ENCODE data around the gene NPHP3. TPM values are rescaled to one million over a fixed set of nuclear protein-coding genes. Genes with fewer than 3 reads are reported as not detected.

The NPHP3 gene
- total and polyA plus RNA-seq, 3 donors from 2014 or later: 17.7 to 41.2 (median 40.9) TPM

DNA sequence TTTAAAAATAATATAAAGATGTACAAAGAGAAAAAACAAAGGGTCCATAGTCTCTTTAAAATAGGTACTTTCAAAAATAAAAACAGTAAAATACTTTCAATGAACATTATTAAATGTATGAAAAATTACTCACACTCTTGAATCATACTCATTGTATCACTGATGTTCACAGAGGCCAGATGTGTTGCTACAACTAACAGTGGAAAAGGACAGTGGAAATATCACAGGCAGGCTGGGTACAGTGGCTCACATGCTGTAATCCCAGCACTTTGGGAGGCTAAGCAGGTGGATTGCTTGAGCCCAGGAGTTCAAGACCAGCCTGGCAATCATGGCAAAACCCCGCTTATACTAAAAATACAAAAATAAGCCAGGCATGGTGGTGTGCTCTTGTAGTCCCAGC is 26.8 kb downstream of the NPHP3 start:
- no peak for DNase-seq
- intact Hi-C loops (cut with DNase I; ENCODE audit: low total_unique reads): no loop called here
- Histone ChIP-seq H3K9me3 (no peaks in the 10 kb centered on the region), H3K4me1 (no peaks in the 10 kb centered on the region), H3K27ac (no peak overlapping the region), H3K36me3 (ENCODE audit: low read depth, missing control alignments) (no peaks in the 10 kb centered on the region), H3K27me3 (no peaks in the 10 kb centered on the region), H3K4me3 (no peak overlapping the region)
- TF ChIP-seq, protein P1, sequence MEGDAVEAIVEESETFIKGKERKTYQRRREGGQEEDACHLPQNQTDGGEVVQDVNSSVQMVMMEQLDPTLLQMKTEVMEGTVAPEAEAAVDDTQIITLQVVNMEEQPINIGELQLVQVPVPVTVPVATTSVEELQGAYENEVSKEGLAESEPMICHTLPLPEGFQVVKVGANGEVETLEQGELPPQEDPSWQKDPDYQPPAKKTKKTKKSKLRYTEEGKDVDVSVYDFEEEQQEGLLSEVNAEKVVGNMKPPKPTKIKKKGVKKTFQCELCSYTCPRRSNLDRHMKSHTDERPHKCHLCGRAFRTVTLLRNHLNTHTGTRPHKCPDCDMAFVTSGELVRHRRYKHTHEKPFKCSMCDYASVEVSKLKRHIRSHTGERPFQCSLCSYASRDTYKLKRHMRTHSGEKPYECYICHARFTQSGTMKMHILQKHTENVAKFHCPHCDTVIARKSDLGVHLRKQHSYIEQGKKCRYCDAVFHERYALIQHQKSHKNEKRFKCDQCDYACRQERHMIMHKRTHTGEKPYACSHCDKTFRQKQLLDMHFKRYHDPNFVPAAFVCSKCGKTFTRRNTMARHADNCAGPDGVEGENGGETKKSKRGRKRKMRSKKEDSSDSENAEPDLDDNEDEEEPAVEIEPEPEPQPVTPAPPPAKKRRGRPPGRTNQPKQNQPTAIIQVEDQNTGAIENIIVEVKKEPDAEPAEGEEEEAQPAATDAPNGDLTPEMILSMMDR (IDR thresholded peaks at IDR 0.05): no peak
- TF ChIP-seq POLR2A (IDR thresholded peaks at IDR 0.05): no peak
- WGBS, 2 donors: 76 to 92% methylated on average over 1 of the region's 1 CpG

DNA sequence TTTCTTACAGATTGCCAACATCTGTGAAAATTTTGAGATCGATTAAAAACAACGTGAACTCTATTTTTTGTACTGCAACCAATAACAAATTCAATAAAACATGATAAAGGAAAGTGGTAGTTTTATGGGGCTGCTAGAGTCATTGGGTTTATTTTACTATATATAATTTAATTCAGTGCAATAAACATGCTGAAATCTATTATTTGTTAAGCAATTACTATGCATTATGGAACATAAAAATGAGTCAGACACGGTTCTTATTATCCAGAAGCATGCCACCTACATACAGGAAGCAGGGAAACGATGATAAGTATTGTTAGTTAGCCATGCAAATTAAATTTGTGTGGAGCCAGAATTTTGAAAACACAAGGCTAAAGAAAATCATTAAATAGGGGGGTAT is 27.2 kb downstream of the NPHP3 start:
- Histone ChIP-seq H3K4me1 (no peaks in the 10 kb centered on the region), H3K27ac (no peak overlapping the region), H3K36me3 (ENCODE audit: low read depth, missing control alignments) (no peaks in the 10 kb centered on the region), H3K9me3 (no peaks in the 10 kb centered on the region), H3K27me3 (no peaks in the 10 kb centered on the region), H3K4me3 (no peak overlapping the region)
- 86 to 87% methylated on average over 4 of the region's 4 CpGs for whole genome bisulfite sequencing, 2 donors
- intact Hi-C loops (cut with DNase I; ENCODE audit: low total_unique reads): no loop called here
- no peak for DNase-seq
- TF ChIP-seq, protein P1 (IDR thresholded peaks at IDR 0.05): no peak
- TF ChIP-seq POLR2A (IDR thresholded peaks at IDR 0.05): no peak

DNA sequence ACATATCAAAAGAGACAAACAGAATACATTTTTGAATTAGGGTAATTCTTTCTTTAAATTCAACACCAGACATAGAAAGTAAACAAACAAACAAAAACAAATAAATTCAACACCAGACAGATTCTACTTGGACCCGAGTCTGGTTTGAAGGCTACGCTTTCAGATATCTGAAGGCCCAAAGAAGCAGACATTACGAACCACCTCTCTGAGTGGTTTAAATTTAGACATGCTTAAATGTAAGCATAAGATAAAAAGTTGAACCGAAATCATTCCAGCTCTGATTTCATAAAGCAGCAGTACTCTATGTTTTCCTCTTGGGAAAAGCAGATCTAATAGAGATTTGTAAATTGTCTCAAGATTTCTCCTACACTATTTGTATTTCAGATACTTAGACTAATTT is 32.2 kb downstream of the NPHP3 start:
- intact Hi-C loops (cut with DNase I; ENCODE audit: low total_unique reads): no loop called here
- H3K4me1 ChIP-seq: no peaks in the 10 kb centered on the region
- no peaks in the 10 kb centered on the region for H3K9me3 ChIP-seq
- 90 to 95% methylated on average over 4 of the region's 4 CpGs for WGBS, 2 donors
- TF ChIP-seq, protein P1 (IDR thresholded peaks at IDR 0.05): no peak
- no peak for TF ChIP-seq POLR2A (IDR thresholded peaks at IDR 0.05)
- H3K27ac ChIP-seq: no peak overlapping the region
- no peaks in the 10 kb centered on the region for H3K27me3 ChIP-seq
- DNase-seq: no peak
- no peak overlapping the region for H3K4me3 ChIP-seq
- H3K36me3 ChIP-seq (ENCODE audit: low read depth, missing control alignments): no peaks in the 10 kb centered on the region

DNA sequence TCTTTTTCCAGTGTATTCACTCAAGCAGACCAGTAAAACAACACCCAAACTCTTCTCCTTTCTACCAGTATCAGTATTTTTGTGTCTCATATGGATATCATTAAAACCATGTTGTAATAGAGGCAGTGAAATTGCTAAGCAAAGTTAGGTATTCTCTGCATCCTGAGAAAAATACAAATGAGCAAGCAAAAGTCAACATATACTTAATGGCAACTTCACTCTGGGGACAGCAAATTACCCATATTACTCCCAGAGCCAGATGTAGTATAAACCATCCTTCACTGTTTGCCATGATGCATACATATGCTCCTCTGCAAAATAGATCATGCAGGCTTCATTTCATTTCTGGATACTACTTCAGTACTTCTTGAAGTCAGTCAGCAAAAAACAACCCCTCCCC is 40.0 kb downstream of the NPHP3 start:
- H3K36me3 ChIP-seq (ENCODE audit: low read depth, missing control alignments): no peaks in the 10 kb centered on the region
- H3K9me3 ChIP-seq: no peaks in the 10 kb centered on the region
- H3K27me3 ChIP-seq: no peaks in the 10 kb centered on the region
- no peak overlapping the region for H3K27ac ChIP-seq
- TF ChIP-seq, protein P1 (IDR thresholded peaks at IDR 0.05): no peak
- TF ChIP-seq POLR2A (IDR thresholded peaks at IDR 0.05): no peak
- no peak overlapping the region for H3K4me3 ChIP-seq
- no peak for DNase-seq
- intact Hi-C loops (cut with DNase I; ENCODE audit: low total_unique reads): no loop called here
- no peaks in the 10 kb centered on the region for H3K4me1 ChIP-seq

DNA sequence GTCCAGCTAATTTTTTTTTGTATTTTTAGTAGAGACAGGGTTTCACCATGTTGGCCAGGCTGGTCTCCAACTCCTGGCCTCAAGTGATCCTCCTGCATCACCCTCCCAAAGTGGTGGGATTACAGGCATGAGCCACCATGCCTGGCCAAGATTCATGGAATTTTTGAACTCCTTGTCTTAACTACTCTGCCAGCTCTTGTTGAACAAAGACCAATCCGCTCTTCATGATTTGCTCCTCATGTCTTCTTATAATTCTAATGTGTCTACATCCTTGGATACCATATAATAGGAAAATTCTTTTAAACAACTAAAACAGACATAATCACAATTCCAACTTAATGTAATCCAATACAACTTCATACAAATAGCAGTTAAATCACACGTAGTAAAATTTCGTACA is 40.8 kb downstream of the NPHP3 start:
- whole genome bisulfite sequencing, 2 donors: 91 to 97% methylated on average over 3 of the region's 3 CpGs
- intact Hi-C loops (cut with DNase I; ENCODE audit: low total_unique reads): no loop called here
- TF ChIP-seq, protein P1 (IDR thresholded peaks at IDR 0.05): no peak
- no peak for TF ChIP-seq POLR2A (IDR thresholded peaks at IDR 0.05)

More for the DNA sequence above, 40.8 kb downstream of the NPHP3 start:
- H3K4me1 ChIP-seq: no peaks in the 10 kb centered on the region
- no peaks in the 10 kb centered on the region for H3K36me3 ChIP-seq (ENCODE audit: low read depth, missing control alignments)
- no peak for DNase-seq
- H3K4me3 ChIP-seq: no peak overlapping the region
- no peaks in the 10 kb centered on the region for H3K9me3 ChIP-seq
- no peak overlapping the region for H3K27ac ChIP-seq
- no peaks in the 10 kb centered on the region for H3K27me3 ChIP-seq

All from testis (tissue), 3 donors.